22Rv1 (cell line): ENCODE measurements around the gene DDA1.

ENCODE experiments used
- ZFX ChIP-seq: fragments of 450-650 bp; IDR thresholded peaks from 2 replicates; pipeline ENCODE4 v1.6.1; 2017; ENCODE audit warnings: antibody characterized with exemption, borderline replicate concordance
- TF ChIP-seq, protein P1 (sequence below): fragments of 450-650 bp; IDR thresholded peaks from 2 replicates; pipeline ENCODE4 v1.5.1; 2017; ENCODE audit warnings: mild to moderate bottlenecking

DNA sequence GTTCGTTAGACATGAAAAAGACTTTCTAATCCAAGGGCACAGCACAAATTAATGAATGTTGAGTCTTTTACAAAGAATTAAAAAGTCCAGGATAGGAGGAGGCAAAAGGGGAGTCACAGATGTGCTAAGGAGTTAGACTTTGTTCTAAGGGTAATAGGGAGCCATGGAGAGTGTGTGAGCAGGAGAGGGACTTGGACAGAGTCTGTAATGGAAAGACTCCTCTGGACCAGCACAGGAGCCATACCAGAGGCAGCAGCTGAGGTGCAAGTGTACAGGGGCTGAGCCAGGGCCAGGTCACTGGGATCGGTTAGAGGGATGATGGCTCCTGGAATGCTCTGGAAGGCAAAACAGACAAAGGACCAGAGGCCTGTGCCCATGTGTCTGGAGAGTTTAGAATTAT, 38.5 kb downstream of the DDA1 start:
- TF ChIP-seq, protein P1, sequence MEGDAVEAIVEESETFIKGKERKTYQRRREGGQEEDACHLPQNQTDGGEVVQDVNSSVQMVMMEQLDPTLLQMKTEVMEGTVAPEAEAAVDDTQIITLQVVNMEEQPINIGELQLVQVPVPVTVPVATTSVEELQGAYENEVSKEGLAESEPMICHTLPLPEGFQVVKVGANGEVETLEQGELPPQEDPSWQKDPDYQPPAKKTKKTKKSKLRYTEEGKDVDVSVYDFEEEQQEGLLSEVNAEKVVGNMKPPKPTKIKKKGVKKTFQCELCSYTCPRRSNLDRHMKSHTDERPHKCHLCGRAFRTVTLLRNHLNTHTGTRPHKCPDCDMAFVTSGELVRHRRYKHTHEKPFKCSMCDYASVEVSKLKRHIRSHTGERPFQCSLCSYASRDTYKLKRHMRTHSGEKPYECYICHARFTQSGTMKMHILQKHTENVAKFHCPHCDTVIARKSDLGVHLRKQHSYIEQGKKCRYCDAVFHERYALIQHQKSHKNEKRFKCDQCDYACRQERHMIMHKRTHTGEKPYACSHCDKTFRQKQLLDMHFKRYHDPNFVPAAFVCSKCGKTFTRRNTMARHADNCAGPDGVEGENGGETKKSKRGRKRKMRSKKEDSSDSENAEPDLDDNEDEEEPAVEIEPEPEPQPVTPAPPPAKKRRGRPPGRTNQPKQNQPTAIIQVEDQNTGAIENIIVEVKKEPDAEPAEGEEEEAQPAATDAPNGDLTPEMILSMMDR, result no peak
- TF ChIP-seq ZFX, result no peak
